ENCODE measurements around the gene SERHL2. TPM values are rescaled to one million over a fixed set of nuclear protein-coding genes. Genes with fewer than 3 reads are reported as not detected.

Gene SERHL2
- total RNA-seq, 1 donor from 2014 or later = 4.4 TPM

DNA sequence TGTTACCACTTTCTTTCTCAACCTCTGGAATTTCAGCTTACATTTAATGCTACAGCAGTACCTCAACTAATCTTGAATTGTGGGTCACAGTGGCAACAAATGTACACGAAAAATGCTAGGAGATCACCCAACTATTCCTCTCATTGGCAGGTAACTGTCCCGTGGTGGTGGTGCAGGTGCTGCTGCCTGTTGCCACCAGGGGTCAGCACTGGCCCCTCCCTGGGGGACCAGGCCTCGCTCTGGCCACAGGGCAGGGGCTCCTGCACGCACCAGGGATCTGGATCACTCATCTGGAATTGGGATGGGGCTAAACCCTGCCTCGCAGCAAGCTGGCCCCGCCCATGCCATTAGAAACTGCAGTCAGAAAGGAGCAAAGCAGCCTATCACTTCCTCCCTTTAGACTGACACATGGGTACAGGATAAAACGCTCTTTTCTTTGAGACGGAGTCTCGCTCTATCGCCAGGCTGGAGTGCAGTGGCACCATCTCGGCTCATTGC is 67.8 kb downstream of the SERHL2 start:
- H3K27ac ChIP-seq = peak overlapping the region; percentile 75
- H3K36me3 ChIP-seq = peaks cover 0 to 45% of the 10 kb centered on the region in 2 donors
- intact Hi-C loops (cut with DNase I) = no loop called here
- DNase-seq (ENCODE audit: extremely low spot score in 2 of 2) = no peak
- H3K4me1 ChIP-seq = peaks cover 67% of the 10 kb centered on the region
- TF ChIP-seq POLR2AphosphoS5 (IDR thresholded peaks at IDR 0.05; ENCODE audit: insufficient read depth in 1 of 2, low read depth in 1 of 2) = peak; percentile 12 to 53
- TF ChIP-seq, protein P1, sequence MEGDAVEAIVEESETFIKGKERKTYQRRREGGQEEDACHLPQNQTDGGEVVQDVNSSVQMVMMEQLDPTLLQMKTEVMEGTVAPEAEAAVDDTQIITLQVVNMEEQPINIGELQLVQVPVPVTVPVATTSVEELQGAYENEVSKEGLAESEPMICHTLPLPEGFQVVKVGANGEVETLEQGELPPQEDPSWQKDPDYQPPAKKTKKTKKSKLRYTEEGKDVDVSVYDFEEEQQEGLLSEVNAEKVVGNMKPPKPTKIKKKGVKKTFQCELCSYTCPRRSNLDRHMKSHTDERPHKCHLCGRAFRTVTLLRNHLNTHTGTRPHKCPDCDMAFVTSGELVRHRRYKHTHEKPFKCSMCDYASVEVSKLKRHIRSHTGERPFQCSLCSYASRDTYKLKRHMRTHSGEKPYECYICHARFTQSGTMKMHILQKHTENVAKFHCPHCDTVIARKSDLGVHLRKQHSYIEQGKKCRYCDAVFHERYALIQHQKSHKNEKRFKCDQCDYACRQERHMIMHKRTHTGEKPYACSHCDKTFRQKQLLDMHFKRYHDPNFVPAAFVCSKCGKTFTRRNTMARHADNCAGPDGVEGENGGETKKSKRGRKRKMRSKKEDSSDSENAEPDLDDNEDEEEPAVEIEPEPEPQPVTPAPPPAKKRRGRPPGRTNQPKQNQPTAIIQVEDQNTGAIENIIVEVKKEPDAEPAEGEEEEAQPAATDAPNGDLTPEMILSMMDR (IDR thresholded peaks at IDR 0.05) = peak; percentile 54 to 80 (median 58)
- TF ChIP-seq POLR2A (IDR thresholded peaks at IDR 0.05) = no peak
- H3K27me3 ChIP-seq = no peaks in the 10 kb centered on the region
- H3K4me3 ChIP-seq = no peak overlapping the region
- no peaks in the 10 kb centered on the region for H3K9me3 ChIP-seq

GRCh38 chr22:42622061-42622710 is 68.4 kb downstream of the SERHL2 start:
- peaks cover 0 to 51% of the 10 kb centered on the region in 2 donors for H3K36me3 ChIP-seq
- TF ChIP-seq POLR2AphosphoS5 (IDR thresholded peaks at IDR 0.05; ENCODE audit: insufficient read depth in 1 of 2, low read depth in 1 of 2) (no peak), POLR2A (IDR thresholded peaks at IDR 0.05) (no peak)
- TF ChIP-seq, protein P1 (IDR thresholded peaks at IDR 0.05) = no peak
- no peak for DNase-seq (ENCODE audit: extremely low spot score in 2 of 2)
- H3K27me3 ChIP-seq = no peaks in the 10 kb centered on the region
- peak overlapping the region; percentile 75 for H3K27ac ChIP-seq
- no peaks in the 10 kb centered on the region for H3K9me3 ChIP-seq
- intact Hi-C loops (cut with DNase I) = no loop called here
- H3K4me3 ChIP-seq = no peak overlapping the region
- peaks cover 60% of the 10 kb centered on the region for H3K4me1 ChIP-seq

DNA sequence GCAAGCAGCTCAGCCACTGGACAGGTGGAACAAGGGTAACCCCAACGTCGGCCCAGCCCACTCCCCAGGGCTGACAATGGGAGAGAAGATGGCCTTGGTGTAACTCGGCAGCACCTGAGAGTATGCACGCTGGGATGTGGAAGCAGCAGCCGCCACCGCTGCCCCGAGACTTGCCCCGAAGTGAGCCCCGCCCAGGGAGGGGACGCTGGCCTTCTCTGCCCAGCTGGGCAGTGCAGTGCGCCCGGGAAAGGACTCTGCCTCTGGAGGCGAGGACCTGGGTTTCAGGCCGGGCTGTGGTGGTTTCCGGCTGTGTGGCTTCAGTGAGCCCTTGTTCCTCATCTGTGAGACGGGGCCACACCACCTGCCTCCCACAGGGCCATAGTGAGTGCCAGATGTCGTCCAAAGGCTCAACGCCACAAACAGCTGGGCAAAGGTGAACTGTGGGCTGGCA is 69.6 kb downstream of the SERHL2 start:
- no peaks in the 10 kb centered on the region for H3K9me3 ChIP-seq
- no peaks in the 10 kb centered on the region for H3K27me3 ChIP-seq
- no peak for DNase-seq (ENCODE audit: extremely low spot score in 2 of 2)
- H3K36me3 ChIP-seq = peaks cover 0 to 62% of the 10 kb centered on the region in 2 donors
- intact Hi-C loops (cut with DNase I) = no loop called here
- H3K4me1 ChIP-seq = peaks cover 52% of the 10 kb centered on the region
- TF ChIP-seq POLR2A (IDR thresholded peaks at IDR 0.05) (no peak), POLR2AphosphoS5 (IDR thresholded peaks at IDR 0.05; ENCODE audit: insufficient read depth in 1 of 2, low read depth in 1 of 2) (no peak)
- TF ChIP-seq, protein P1 (IDR thresholded peaks at IDR 0.05) = no peak
- H3K27ac ChIP-seq = peak overlapping the region; percentile 75
- H3K4me3 ChIP-seq = no peak overlapping the region

Small RNA genes lying within 50 kb of the gene (small RNA-seq; reads per million reads assigned to genes)
- gene RN7SKP80 (not detected), gene RNU6-513P (not detected)

Other genes with a start within 250 kb of the SERHL2 start
- gene NFAM1, start 121.6 kb upstream of the SERHL2 start, total RNA-seq = 1.7 TPM
- 20.6 TPM for gene RRP7A, start 34.2 kb upstream of the SERHL2 start, total RNA-seq
- gene POLDIP3, start 60.9 kb downstream of the SERHL2 start, total RNA-seq = 34.9 TPM
- not detected for gene ATP5MGL, start 86.6 kb downstream of the SERHL2 start, total RNA-seq
- 174 TPM for gene CYB5R3, start 95.4 kb downstream of the SERHL2 start, total RNA-seq
- gene A4GALT, start 166.9 kb downstream of the SERHL2 start, total RNA-seq = 35.6 TPM

Data from vagina (tissue), 2 donors.